ENCODE measurements around the gene SEPTIN6.

DNA sequence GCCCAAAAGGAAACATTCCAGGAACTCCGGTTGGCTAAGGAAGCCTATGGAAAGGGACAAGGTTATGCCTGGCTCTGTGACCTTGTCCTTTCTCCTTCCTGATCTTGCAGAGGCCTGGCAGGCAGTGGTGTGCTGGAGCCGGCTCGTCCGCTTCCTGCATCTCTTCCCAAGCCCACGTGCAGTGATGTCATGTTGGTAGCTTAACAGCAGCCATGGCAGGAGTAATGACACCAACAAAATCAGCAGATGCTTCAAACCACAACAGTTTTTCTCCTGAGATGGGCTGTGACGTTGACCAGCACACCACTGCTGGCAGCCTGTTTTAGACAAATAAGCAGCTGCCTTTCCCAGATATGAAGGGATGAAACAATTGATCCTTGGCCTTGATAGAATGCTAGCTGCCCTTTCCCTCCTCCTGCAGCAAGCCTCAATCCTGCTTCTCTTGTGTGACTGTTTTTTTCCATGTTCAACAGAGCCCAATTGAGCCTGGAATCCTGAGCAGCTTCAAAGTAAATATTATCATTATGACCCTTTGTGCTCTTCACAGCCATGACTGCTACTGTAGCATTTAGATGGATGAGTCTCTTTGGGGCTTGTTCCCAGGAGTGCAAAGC is 23.4 kb downstream of the SEPTIN6 start:
- TF ChIP-seq CTCF (IDR thresholded peaks at IDR 0.05) (no peak), POLR2AphosphoS5 (IDR thresholded peaks at IDR 0.05) (no peak)

All from upper lobe of left lung (tissue), 4 donors.